ENCODE measurements around the gene GXYLT1. TPM values are rescaled to one million over a fixed set of nuclear protein-coding genes. Genes with fewer than 3 reads are reported as not detected.

The GXYLT1 gene
- total RNA-seq, 1 experiment from 2014 or later: 12.6 TPM

DNA sequence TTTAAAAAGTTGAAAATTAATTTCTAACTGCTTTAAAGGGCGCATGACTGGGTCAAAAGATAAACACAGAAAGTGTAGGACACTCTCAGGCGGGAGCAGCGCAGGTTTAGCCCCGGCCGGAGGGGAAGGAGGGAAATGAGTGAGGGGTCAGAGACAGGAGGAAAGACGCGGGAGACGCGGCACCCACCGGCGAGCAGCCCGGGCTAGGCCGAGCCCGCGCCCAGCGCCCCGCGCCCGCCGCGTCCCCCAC is 591 bp downstream of the GXYLT1 start:
- H3K4me3 Mint-ChIP-seq: peak overlapping the region; percentile 91
- no peaks in the 10 kb centered on the region for H3K36me3 Mint-ChIP-seq
- TF ChIP-seq, protein P1, sequence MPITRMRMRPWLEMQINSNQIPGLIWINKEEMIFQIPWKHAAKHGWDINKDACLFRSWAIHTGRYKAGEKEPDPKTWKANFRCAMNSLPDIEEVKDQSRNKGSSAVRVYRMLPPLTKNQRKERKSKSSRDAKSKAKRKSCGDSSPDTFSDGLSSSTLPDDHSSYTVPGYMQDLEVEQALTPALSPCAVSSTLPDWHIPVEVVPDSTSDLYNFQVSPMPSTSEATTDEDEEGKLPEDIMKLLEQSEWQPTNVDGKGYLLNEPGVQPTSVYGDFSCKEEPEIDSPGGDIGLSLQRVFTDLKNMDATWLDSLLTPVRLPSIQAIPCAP (CRISPR knock-in tag; IDR thresholded peaks at IDR 0.05): no peak
- no peaks in the 10 kb centered on the region; the same call in 1 of the 2 replicates for H3K9me3 Mint-ChIP-seq
- ATAC-seq (peak; percentile 7), DNase-seq (ENCODE audit: low spot score) (peak; percentile 30)
- H3K4me1 Mint-ChIP-seq: peaks cover 31% of the 10 kb centered on the region
- peak overlapping the region; percentile 73 for H3K27ac Mint-ChIP-seq
- H3K27me3 Mint-ChIP-seq (ENCODE audit: low read depth): peaks cover 10% of the 10 kb centered on the region
- CTCF ChIA-PET: no interaction called here
- POLR2A ChIA-PET: no interaction called here

- Mint-ChIP-seq H3K4me3 (peak overlapping the region; percentile 91), H3K27ac (peak overlapping the region; percentile 73), H3K36me3 (no peaks in the 10 kb centered on the region), H3K27me3 (ENCODE audit: low read depth) (peaks cover 10% of the 10 kb centered on the region), H3K4me1 (peaks cover 31% of the 10 kb centered on the region), H3K9me3 (no peaks in the 10 kb centered on the region; the same call in 1 of the 2 replicates)
- ChIA-PET POLR2A (no interaction called here), CTCF (no interaction called here)
- no peak for TF ChIP-seq ATF6 (CRISPR knock-in tag; IDR thresholded peaks at IDR 0.05)
- no peak for TF ChIP-seq NR2C2 (CRISPR knock-in tag; IDR thresholded peaks at IDR 0.05)
- no peak for TF ChIP-seq NR1H2 (CRISPR knock-in tag; IDR thresholded peaks at IDR 0.05)
- TF ChIP-seq GRHL2 (CRISPR knock-in tag; IDR thresholded peaks at IDR 0.05; ENCODE audit: insufficient replicate concordance, severe bottlenecking): no peak
- no peak for TF ChIP-seq CREB1 (CRISPR knock-in tag; IDR thresholded peaks at IDR 0.05)
- no peak for TF ChIP-seq CDX4 (CRISPR knock-in tag; IDR thresholded peaks at IDR 0.05; ENCODE audit: borderline replicate concordance)
- TF ChIP-seq ZNF532 (CRISPR knock-in tag; IDR thresholded peaks at IDR 0.05; ENCODE audit: borderline replicate concordance): no peak
- TF ChIP-seq MXD4 (CRISPR knock-in tag; IDR thresholded peaks at IDR 0.05; ENCODE audit: borderline replicate concordance): no peak
- TF ChIP-seq ZNF512 (CRISPR knock-in tag; IDR thresholded peaks at IDR 0.05; ENCODE audit: borderline replicate concordance): no peak
- TF ChIP-seq, protein P2, sequence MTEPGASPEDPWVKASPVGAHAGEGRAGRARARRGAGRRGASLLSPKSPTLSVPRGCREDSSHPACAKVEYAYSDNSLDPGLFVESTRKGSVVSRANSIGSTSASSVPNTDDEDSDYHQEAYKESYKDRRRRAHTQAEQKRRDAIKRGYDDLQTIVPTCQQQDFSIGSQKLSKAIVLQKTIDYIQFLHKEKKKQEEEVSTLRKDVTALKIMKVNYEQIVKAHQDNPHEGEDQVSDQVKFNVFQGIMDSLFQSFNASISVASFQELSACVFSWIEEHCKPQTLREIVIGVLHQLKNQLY (CRISPR knock-in tag; IDR thresholded peaks at IDR 0.05): no peak
- no peak for TF ChIP-seq MYBL2 (CRISPR knock-in tag; IDR thresholded peaks at IDR 0.05)
- no peak for TF ChIP-seq GTF2I (CRISPR knock-in tag; conservative IDR thresholded peaks at IDR 0.05)
- TF ChIP-seq, protein P3, sequence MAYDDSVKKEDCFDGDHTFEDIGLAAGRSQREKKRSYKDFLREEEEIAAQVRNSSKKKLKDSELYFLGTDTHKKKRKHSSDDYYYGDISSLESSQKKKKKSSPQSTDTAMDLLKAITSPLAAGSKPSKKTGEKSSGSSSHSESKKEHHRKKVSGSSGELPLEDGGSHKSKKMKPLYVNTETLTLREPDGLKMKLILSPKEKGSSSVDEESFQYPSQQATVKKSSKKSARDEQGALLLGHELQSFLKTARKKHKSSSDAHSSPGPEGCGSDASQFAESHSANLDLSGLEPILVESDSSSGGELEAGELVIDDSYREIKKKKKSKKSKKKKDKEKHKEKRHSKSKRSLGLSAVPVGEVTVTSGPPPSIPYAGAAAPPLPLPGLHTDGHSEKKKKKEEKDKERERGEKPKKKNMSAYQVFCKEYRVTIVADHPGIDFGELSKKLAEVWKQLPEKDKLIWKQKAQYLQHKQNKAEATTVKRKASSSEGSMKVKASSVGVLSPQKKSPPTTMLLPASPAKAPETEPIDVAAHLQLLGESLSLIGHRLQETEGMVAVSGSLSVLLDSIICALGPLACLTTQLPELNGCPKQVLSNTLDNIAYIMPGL (CRISPR knock-in tag; IDR thresholded peaks at IDR 0.05): no peak
- no peak for TF ChIP-seq CTCF (IDR thresholded peaks at IDR 0.05)
- TF ChIP-seq EMX1 (CRISPR knock-in tag; IDR thresholded peaks at IDR 0.05): no peak
- DNase-seq (ENCODE audit: low spot score): no peak
- ATAC-seq: no peak
These were observed 1.1 kb downstream of the GXYLT1 start for GRCh38 chr12:42143452-42144157.
